Measurements from ENCODE around the gene COL28A1.

COL28A1 gene

GRCh38 chr7:7536396-7537019 is 835 bp upstream of the COL28A1 start:
- no peak overlapping the region for H3K27ac ChIP-seq (ENCODE audit: low read depth, low read length)
- H3K4me1 ChIP-seq (ENCODE audit: control insufficient read depth, low read length), result no peaks in the 10 kb centered on the region
- H3K4me3 ChIP-seq (ENCODE audit: low read length), result no peak overlapping the region
- H4K20me1 ChIP-seq (ENCODE audit: control insufficient read depth, insufficient read depth, low read depth, low read length), result no peaks in the 10 kb centered on the region
- H3K9me3 ChIP-seq (ENCODE audit: control insufficient read depth, insufficient read depth, low read length), result no peaks in the 10 kb centered on the region
- no peak overlapping the region for H3K4me2 ChIP-seq (ENCODE audit: low read length)
- no peaks in the 10 kb centered on the region for H3K36me3 ChIP-seq (ENCODE audit: control insufficient read depth, low read length)
- no peak for TF ChIP-seq EZH2phosphoT487 (IDR thresholded peaks at IDR 0.05; ENCODE audit: borderline replicate concordance, low read length)
- TF ChIP-seq, protein P1, sequence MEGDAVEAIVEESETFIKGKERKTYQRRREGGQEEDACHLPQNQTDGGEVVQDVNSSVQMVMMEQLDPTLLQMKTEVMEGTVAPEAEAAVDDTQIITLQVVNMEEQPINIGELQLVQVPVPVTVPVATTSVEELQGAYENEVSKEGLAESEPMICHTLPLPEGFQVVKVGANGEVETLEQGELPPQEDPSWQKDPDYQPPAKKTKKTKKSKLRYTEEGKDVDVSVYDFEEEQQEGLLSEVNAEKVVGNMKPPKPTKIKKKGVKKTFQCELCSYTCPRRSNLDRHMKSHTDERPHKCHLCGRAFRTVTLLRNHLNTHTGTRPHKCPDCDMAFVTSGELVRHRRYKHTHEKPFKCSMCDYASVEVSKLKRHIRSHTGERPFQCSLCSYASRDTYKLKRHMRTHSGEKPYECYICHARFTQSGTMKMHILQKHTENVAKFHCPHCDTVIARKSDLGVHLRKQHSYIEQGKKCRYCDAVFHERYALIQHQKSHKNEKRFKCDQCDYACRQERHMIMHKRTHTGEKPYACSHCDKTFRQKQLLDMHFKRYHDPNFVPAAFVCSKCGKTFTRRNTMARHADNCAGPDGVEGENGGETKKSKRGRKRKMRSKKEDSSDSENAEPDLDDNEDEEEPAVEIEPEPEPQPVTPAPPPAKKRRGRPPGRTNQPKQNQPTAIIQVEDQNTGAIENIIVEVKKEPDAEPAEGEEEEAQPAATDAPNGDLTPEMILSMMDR (IDR thresholded peaks at IDR 0.05; ENCODE audit: low read depth, low read length, poor library complexity, severe bottlenecking), result no peak
- H3K79me2 ChIP-seq (ENCODE audit: control insufficient read depth, low read length), result no peaks in the 10 kb centered on the region
- peaks cover 3% of the 10 kb centered on the region; the same call in 1 of the 2 replicates for H3K27me3 ChIP-seq (ENCODE audit: control insufficient read depth, low read length)
- no peaks in the 10 kb centered on the region for H3F3A ChIP-seq (ENCODE audit: control insufficient read depth, insufficient read depth)
- H3K9me2 ChIP-seq (replicated peaks; ENCODE audit: control insufficient read depth, low read length), result no peaks in the 10 kb centered on the region

DNA sequence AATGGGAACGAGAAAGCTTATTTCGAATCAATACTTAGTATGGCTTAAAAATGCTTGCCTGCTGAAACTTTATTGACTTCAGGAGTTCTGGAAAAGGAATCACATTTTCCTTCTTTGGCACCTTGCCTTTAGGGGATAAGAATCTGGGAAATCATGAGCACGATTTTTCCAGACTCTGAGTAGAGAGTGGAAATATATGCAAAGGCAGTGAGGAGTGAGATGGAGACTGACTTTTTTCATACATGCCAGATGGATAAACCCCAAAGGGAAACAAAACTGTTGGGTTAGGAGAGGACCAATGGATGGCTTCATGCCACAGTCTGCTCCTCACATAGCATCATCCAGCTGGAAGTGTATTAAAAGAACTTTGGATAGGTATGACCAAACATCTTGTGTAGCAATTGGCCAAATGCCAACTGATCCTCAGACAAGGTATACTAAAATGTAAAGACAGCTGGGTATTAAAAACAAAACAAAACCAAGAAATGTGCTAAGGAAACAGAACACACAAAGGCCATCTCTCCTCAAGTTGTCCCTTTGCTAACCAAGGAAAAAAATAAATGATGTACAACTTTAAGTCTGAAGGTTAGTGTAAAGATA is 1.7 kb downstream of the COL28A1 start:
- no peak overlapping the region for H3K4me3 ChIP-seq (ENCODE audit: low read length)
- no peaks in the 10 kb centered on the region for H3K4me1 ChIP-seq (ENCODE audit: control insufficient read depth, low read length)
- H3K79me2 ChIP-seq (ENCODE audit: control insufficient read depth, low read length), result no peaks in the 10 kb centered on the region
- no peaks in the 10 kb centered on the region for H3K9me3 ChIP-seq (ENCODE audit: control insufficient read depth, insufficient read depth, low read length)
- H4K20me1 ChIP-seq (ENCODE audit: control insufficient read depth, insufficient read depth, low read depth, low read length), result no peaks in the 10 kb centered on the region
- no peaks in the 10 kb centered on the region for H3K36me3 ChIP-seq (ENCODE audit: control insufficient read depth, low read length)
- H3K4me2 ChIP-seq (ENCODE audit: low read length), result no peak overlapping the region
- TF ChIP-seq, protein P1 (IDR thresholded peaks at IDR 0.05; ENCODE audit: low read depth, low read length, poor library complexity, severe bottlenecking), result no peak
- no peak for TF ChIP-seq EZH2phosphoT487 (IDR thresholded peaks at IDR 0.05; ENCODE audit: borderline replicate concordance, low read length)
- no peaks in the 10 kb centered on the region for H3F3A ChIP-seq (ENCODE audit: control insufficient read depth, insufficient read depth)
- no peaks in the 10 kb centered on the region for H3K9me2 ChIP-seq (replicated peaks; ENCODE audit: control insufficient read depth, low read length)
- H3K27me3 ChIP-seq (ENCODE audit: control insufficient read depth, low read length), result peaks cover 6% of the 10 kb centered on the region
- no peak overlapping the region for H3K27ac ChIP-seq (ENCODE audit: low read depth, low read length)

DNA sequence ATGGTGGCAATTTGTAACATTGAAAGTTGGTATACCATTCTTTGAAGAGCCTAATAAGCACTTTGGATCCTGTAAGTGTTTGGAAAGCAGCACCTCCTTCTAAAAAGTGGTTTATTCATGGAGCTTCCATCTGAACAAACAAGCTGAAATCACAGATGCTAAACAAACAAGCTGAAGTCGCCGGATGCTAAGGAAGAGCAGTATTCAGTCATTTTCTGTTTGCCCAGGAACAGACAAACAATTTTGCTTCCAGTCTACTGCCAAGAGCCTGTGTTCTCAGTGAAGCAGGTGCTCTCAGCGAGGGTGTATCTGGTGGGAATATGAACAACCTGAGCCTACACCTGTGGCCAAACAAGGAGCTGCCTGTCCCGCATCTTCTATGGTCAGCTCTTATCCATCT is 6.3 kb downstream of the COL28A1 start:
- Histone ChIP-seq H3K4me1 (ENCODE audit: control insufficient read depth, low read length) (no peaks in the 10 kb centered on the region), H3K9me3 (ENCODE audit: control insufficient read depth, insufficient read depth, low read length) (no peaks in the 10 kb centered on the region), H3F3A (ENCODE audit: control insufficient read depth, insufficient read depth) (no peaks in the 10 kb centered on the region), H3K4me3 (ENCODE audit: low read length) (no peak overlapping the region), H4K20me1 (ENCODE audit: control insufficient read depth, insufficient read depth, low read depth, low read length) (no peaks in the 10 kb centered on the region), H3K79me2 (ENCODE audit: control insufficient read depth, low read length) (no peaks in the 10 kb centered on the region), H3K36me3 (ENCODE audit: control insufficient read depth, low read length) (no peaks in the 10 kb centered on the region), H3K9me2 (replicated peaks; ENCODE audit: control insufficient read depth, low read length) (no peaks in the 10 kb centered on the region), H3K27ac (ENCODE audit: low read depth, low read length) (no peak overlapping the region), H3K27me3 (ENCODE audit: control insufficient read depth, low read length) (peaks cover 6% of the 10 kb centered on the region; the same call in 1 of the 2 replicates), H3K4me2 (ENCODE audit: low read length) (no peak overlapping the region)
- TF ChIP-seq, protein P1 (IDR thresholded peaks at IDR 0.05; ENCODE audit: low read depth, low read length, poor library complexity, severe bottlenecking), result no peak
- TF ChIP-seq EZH2phosphoT487 (IDR thresholded peaks at IDR 0.05; ENCODE audit: borderline replicate concordance, low read length), result no peak

All from DOHH2 (cell line).